Neural cell (in vitro differentiated cells): Measurements from ENCODE around the gene CCR7. TPM values are rescaled to one million over a fixed set of nuclear protein-coding genes. Genes with fewer than 3 reads are reported as not detected.

Experiments
- H2AFZ ChIP-seq: fragments of 200-600, 300-800 bp; sonication (generic), shearing (Covaris generic); 2 replicates; pipeline ENCODE4 v1.6.0; 2014; ENCODE audit warnings: low read depth, mild to moderate bottlenecking, antibody characterized with exemption, low read length, moderate library complexity
- H3F3A ChIP-seq: fragments of 200-600 bp; shearing (Covaris generic); 2 replicates; pipeline ENCODE4 v1.6.1; 2016; ENCODE audit warnings: mild to moderate bottlenecking, moderate library complexity, mixed read lengths, antibody characterized with exemption, low read length; ENCODE audit not compliant: insufficient read depth, poor library complexity, severe bottlenecking
- H3K27ac ChIP-seq: fragments of 200-600, 300-800 bp; sonication (generic), shearing (Covaris generic); 2 replicates; pipeline ENCODE4 v1.5.1; 2014; ENCODE audit warnings: mild to moderate bottlenecking, low read length, moderate library complexity
- H3K27me3 ChIP-seq: fragments of 300-800, 200-600 bp; sonication (generic), shearing (Covaris generic); 2 replicates; pipeline ENCODE4 v1.6.0; 2014; ENCODE audit warnings: mild to moderate bottlenecking, low read depth, low read length, moderate library complexity; ENCODE audit not compliant: insufficient read depth
- H3K36me3 ChIP-seq: fragments of 300-800, 200-600 bp; sonication (generic), shearing (Covaris generic); 2 replicates; pipeline ENCODE4 v1.5.1; 2014; ENCODE audit warnings: mild to moderate bottlenecking, antibody characterized with exemption, low read length, moderate library complexity; ENCODE audit not compliant: insufficient read depth
- H3K4me2 ChIP-seq: fragments of 300-800, 200-600 bp; sonication (generic), shearing (Covaris generic); 2 replicates; pipeline ENCODE4 v1.6.0; 2014; ENCODE audit warnings: mild to moderate bottlenecking, low read length
- H3K4me3 ChIP-seq: fragments of 300-800, 200-600 bp; sonication (generic), shearing (Covaris generic); 2 replicates; pipeline ENCODE4 v1.5.1; 2014; ENCODE audit warnings: mild to moderate bottlenecking, low read length, moderate library complexity
- H3K79me2 ChIP-seq: fragments of 200-600 bp; shearing (Covaris generic); replicated peaks from 2 replicates; pipeline ENCODE4 v1.6.0; 2014; ENCODE audit warnings: mild to moderate bottlenecking, low read length, moderate library complexity; ENCODE audit not compliant: insufficient read depth
- H3K9ac ChIP-seq: fragments of 300-800, 200-600 bp; sonication (generic), shearing (Covaris generic); 2 replicates; pipeline ENCODE4 v1.6.1; 2016; ENCODE audit warnings: mild to moderate bottlenecking, low read length, mixed read lengths
- H3K9me2 ChIP-seq: fragments of 200-600 bp; shearing (Covaris generic); 2 replicates; pipeline ENCODE4 v1.6.1; 2016; ENCODE audit warnings: mild to moderate bottlenecking, low read length, mixed read lengths; ENCODE audit not compliant: insufficient read depth
- H3K9me3 ChIP-seq: fragments of 200-600, 300-800 bp; sonication (generic), shearing (Covaris generic); 2 replicates; pipeline ENCODE4 v1.6.1; 2016; ENCODE audit warnings: mild to moderate bottlenecking, mixed run types, low read length, moderate library complexity, mixed read lengths
- H4K20me1 ChIP-seq: fragments of 200-600 bp; shearing (Covaris generic); 2 replicates; pipeline ENCODE4 v1.6.1; 2016; ENCODE audit warnings: mild to moderate bottlenecking, mixed run types; ENCODE audit not compliant: insufficient read depth
- CTCF ChIP-seq: fragments of 450-650 bp; IDR thresholded peaks from 2 replicates; pipeline ENCODE4 v1.5.1; 2014; ENCODE audit warnings: antibody characterized with exemption, mild to moderate bottlenecking, moderate library complexity; ENCODE audit not compliant: poor library complexity, severe bottlenecking
- EP300 ChIP-seq: fragments of 450-650 bp; conservative IDR thresholded peaks from 2 replicates; pipeline ENCODE4 v1.6.1; 2014; ENCODE audit warnings: antibody characterized with exemption, mild to moderate bottlenecking, moderate library complexity; ENCODE audit not compliant: poor library complexity, severe bottlenecking
- EZH2 ChIP-seq: fragments of 200-600, 300-800 bp; shearing (Covaris generic), sonication (generic); IDR thresholded peaks from 2 replicates; pipeline ENCODE4 v1.6.1; 2014; ENCODE audit warnings: antibody characterized with exemption, low read length, borderline replicate concordance, mild to moderate bottlenecking; ENCODE audit not compliant: insufficient read depth, poor library complexity, severe bottlenecking
- MXI1 ChIP-seq: fragments of 450-650 bp; conservative IDR thresholded peaks from 2 replicates; pipeline ENCODE4 v1.6.1; 2014; ENCODE audit warnings: antibody characterized with exemption, mild to moderate bottlenecking; ENCODE audit not compliant: poor library complexity, severe bottlenecking
- POLR2AphosphoS5 ChIP-seq: IDR thresholded peaks from 2 replicates; pipeline ENCODE4 v1.6.1; 2012
- RAD21 ChIP-seq: fragments of 450-650 bp; conservative IDR thresholded peaks from 2 replicates; pipeline ENCODE4 v1.6.1; 2014; ENCODE audit warnings: antibody characterized with exemption, mild to moderate bottlenecking, moderate library complexity
- REST ChIP-seq: IDR thresholded peaks from 2 replicates; pipeline ENCODE4 v1.6.1; 2012; ENCODE audit warnings: borderline replicate concordance
- SMC3 ChIP-seq: fragments of 450-650 bp; conservative IDR thresholded peaks from 2 replicates; pipeline ENCODE4 v1.6.1; 2014; ENCODE audit warnings: antibody characterized with exemption, mild to moderate bottlenecking, moderate library complexity; ENCODE audit not compliant: poor library complexity
- TAF1 ChIP-seq: IDR thresholded peaks from 2 replicates; pipeline ENCODE4 v1.6.1; 2012; ENCODE audit warnings: low read depth
- polyA plus RNA-seq: library from polyadenylated mRNA; depleted of rRNA; stranded (reverse); fragments of >200 nt; gene quantifications from 2 replicates; pipeline ENCODE4 v1.2.3, GENCODE V29; 2014

Gene CCR7
- polyA plus RNA-seq, 1 donor from 2014 or later: not detected

- no peak overlapping the region for H3K4me2 ChIP-seq
- H4K20me1 ChIP-seq: no peaks in the 10 kb centered on the region
- no peaks in the 10 kb centered on the region for H3K79me2 ChIP-seq
- no peak overlapping the region for H3K4me3 ChIP-seq
- H3K9ac ChIP-seq: no peak overlapping the region
- no peaks in the 10 kb centered on the region for H3F3A ChIP-seq
- no peak overlapping the region for H3K27ac ChIP-seq
- TF ChIP-seq EZH2 (no peak), SMC3 (no peak), EP300 (no peak), TAF1 (no peak), CTCF (no peak), REST (no peak), POLR2AphosphoS5 (no peak), MXI1 (no peak), RAD21 (no peak)
- no peaks in the 10 kb centered on the region for H3K27me3 ChIP-seq
- no peaks in the 10 kb centered on the region for H3K9me3 ChIP-seq
- H2AFZ ChIP-seq: no peak overlapping the region
- no peaks in the 10 kb centered on the region for H3K36me3 ChIP-seq
- H3K9me2 ChIP-seq: no peaks in the 10 kb centered on the region
These were observed 3.0 kb upstream of the CCR7 start for GRCh38 chr17:40568074-40568836.

GRCh38 chr17:40567377-40567776 is 2.1 kb upstream of the CCR7 start:
- Histone ChIP-seq H3K79me2 (no peaks in the 10 kb centered on the region), H3K9ac (no peak overlapping the region), H4K20me1 (no peaks in the 10 kb centered on the region), H3K27ac (no peak overlapping the region), H3K27me3 (no peaks in the 10 kb centered on the region), H3K4me2 (no peak overlapping the region), H3K9me2 (no peaks in the 10 kb centered on the region), H2AFZ (no peak overlapping the region), H3K9me3 (no peaks in the 10 kb centered on the region), H3F3A (no peaks in the 10 kb centered on the region), H3K36me3 (no peaks in the 10 kb centered on the region), H3K4me3 (no peak overlapping the region)
- TF ChIP-seq CTCF: no peak
- TF ChIP-seq REST: no peak
- TF ChIP-seq EP300: no peak
- no peak for TF ChIP-seq POLR2AphosphoS5
- no peak for TF ChIP-seq RAD21
- TF ChIP-seq EZH2: no peak
- no peak for TF ChIP-seq MXI1
